ENCODE results near the gene ITIH3.

GRCh38 chr3:52844290-52844975, 49.8 kb downstream of the ITIH3 start:
- TF ChIP-seq RAD21 (IDR thresholded peaks at IDR 0.05; ENCODE audit: low read length) (no peak), POLR2AphosphoS5 (IDR thresholded peaks at IDR 0.05; ENCODE audit: low read depth, low read length) (no peak), CHD2 (IDR thresholded peaks at IDR 0.05; ENCODE audit: low read length, partially characterized antibody) (no peak), EP300 (IDR thresholded peaks at IDR 0.05; ENCODE audit: borderline replicate concordance in 1 of 2, low read depth in 1 of 2, low read length in 1 of 2) (no peak), USF2 (IDR thresholded peaks at IDR 0.05; ENCODE audit: borderline replicate concordance, low read depth, low read length) (no peak), CTCF (IDR thresholded peaks at IDR 0.05) (no peak), GABPA (IDR thresholded peaks at IDR 0.05; ENCODE audit: low read depth) (no peak), FOXJ3 (CRISPR knock-in tag; IDR thresholded peaks at IDR 0.05) (no peak)
